ENCODE results near the gene CACNA1C.

DNA sequence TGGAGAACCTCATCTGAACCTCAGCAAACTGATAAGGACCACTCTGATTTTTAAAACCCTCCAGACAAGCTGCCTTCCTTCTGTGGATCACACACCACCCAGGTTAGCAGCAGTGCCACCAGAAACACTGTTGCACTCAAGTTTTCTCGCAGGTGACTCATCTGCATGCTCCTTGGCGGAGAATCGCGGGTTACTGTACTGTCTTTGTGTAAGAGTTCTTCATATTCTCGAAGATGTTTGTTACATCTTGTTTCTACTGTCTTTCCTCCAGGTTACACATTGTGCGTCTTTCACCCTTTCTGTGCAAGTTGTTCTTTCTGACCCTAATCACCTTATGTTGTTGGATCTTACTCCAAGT is 331.2 kb downstream of the CACNA1C start:
- TF ChIP-seq, protein P1, sequence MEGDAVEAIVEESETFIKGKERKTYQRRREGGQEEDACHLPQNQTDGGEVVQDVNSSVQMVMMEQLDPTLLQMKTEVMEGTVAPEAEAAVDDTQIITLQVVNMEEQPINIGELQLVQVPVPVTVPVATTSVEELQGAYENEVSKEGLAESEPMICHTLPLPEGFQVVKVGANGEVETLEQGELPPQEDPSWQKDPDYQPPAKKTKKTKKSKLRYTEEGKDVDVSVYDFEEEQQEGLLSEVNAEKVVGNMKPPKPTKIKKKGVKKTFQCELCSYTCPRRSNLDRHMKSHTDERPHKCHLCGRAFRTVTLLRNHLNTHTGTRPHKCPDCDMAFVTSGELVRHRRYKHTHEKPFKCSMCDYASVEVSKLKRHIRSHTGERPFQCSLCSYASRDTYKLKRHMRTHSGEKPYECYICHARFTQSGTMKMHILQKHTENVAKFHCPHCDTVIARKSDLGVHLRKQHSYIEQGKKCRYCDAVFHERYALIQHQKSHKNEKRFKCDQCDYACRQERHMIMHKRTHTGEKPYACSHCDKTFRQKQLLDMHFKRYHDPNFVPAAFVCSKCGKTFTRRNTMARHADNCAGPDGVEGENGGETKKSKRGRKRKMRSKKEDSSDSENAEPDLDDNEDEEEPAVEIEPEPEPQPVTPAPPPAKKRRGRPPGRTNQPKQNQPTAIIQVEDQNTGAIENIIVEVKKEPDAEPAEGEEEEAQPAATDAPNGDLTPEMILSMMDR (conservative IDR thresholded peaks at IDR 0.05; ENCODE audit: low read length) = no peak
- TF ChIP-seq EZH2phosphoT487 (IDR thresholded peaks at IDR 0.05; ENCODE audit: borderline replicate concordance, low read depth, low read length) = no peak
